Panc1 (cell line): ENCODE data around the gene WDFY1. TPM values are rescaled to one million over a fixed set of nuclear protein-coding genes. Genes with fewer than 3 reads are reported as not detected.

Source experiments
- ATAC-seq: fragments of 200-7000 bp; cut with Tn5 transposase; 2 replicates; pipeline ENCODE4 v1.9.1; 2020; ENCODE audit warnings: mild to moderate bottlenecking, moderate library complexity
- BruUV-seq: library from RNA; stranded (reverse); fragments of 400-500 nt; replicated peaks from 2 replicates; lab custom pipeline; 2021; lab: Mats Ljungman, UMichigan
- CTCF ChIA-PET: fragments of 300-600 bp; sonication (Branson Sonifier 250); formaldehyde crosslinking; loops from one replicate; lab custom pipeline; 2022; ENCODE audit warnings: antibody characterized with exemption; lab: Charles Lee
- POLR2A ChIA-PET: fragments of 300-600 bp; sonication (Branson Sonifier 250); formaldehyde crosslinking; loops from one replicate; lab custom pipeline; 2022; ENCODE audit warnings: antibody characterized with exemption; lab: Charles Lee
- DNase-seq: peaks from one replicate; pipeline ENCODE4 v3.0.0-alpha.2; 2010; ENCODE audit warnings: low read depth, low spot score
- H3K27ac ChIP-seq: 2 replicates; pipeline ENCODE4 v1.5.1; 2011; ENCODE audit warnings: mild to moderate bottlenecking, low read length, inconsistent platforms
- H3K27me3 ChIP-seq: fragments of 200-500 bp; sonication (Bioruptor generic); 2 replicates; pipeline ENCODE4 v1.6.0; 2014; ENCODE audit warnings: low read length, inconsistent platforms; ENCODE audit not compliant: control insufficient read depth, insufficient read depth
- H3K36me3 ChIP-seq: fragments of 200-500 bp; sonication (Bioruptor generic); 2 replicates; pipeline ENCODE4 v1.5.1; 2014; ENCODE audit warnings: inconsistent platforms, mild to moderate bottlenecking, low read length, moderate library complexity; ENCODE audit not compliant: control insufficient read depth, insufficient read depth
- H3K4me1 ChIP-seq: 2 replicates; pipeline ENCODE4 v1.5.1; 2011; ENCODE audit warnings: inconsistent platforms, mild to moderate bottlenecking, low read length, moderate library complexity; ENCODE audit not compliant: control insufficient read depth, insufficient read depth
- H3K4me3 ChIP-seq, 2 experiments: 2 replicates each; pipeline ENCODE4 v1.5.1; 2011 to 2012; ENCODE audit warnings: low read depth in 2 of 2, low read length in 2 of 2, mild to moderate bottlenecking in 2 of 2, inconsistent platforms in 1 of 2, moderate library complexity in 1 of 2
- H3K9me3 ChIP-seq: fragments of 200-500 bp; sonication (Bioruptor generic); 2 replicates; pipeline ENCODE4 v1.5.1; 2014; ENCODE audit warnings: low read depth, mild to moderate bottlenecking, inconsistent platforms, low read length, moderate library complexity; ENCODE audit not compliant: control insufficient read depth, insufficient read depth
- POLR2AphosphoS5 ChIP-seq: IDR thresholded peaks from 2 replicates; pipeline ENCODE4 v1.6.1; 2012; ENCODE audit warnings: mild to moderate bottlenecking, low read depth, low read length, moderate library complexity
- SIN3A ChIP-seq: IDR thresholded peaks from 2 replicates; pipeline ENCODE4 v1.6.1; 2012; ENCODE audit warnings: low read depth, mild to moderate bottlenecking, low read length, moderate library complexity, borderline replicate concordance; ENCODE audit not compliant: insufficient read depth
- TCF7L2 ChIP-seq: IDR thresholded peaks from 2 replicates; pipeline ENCODE4 v1.6.1; 2011; ENCODE audit warnings: mild to moderate bottlenecking, low read depth, low read length, inconsistent platforms
- in situ Hi-C: cut with HindIII; loops from 2 replicates; pipeline ENCODE4 v1.10.0; 2016; ENCODE audit warnings: low sequenced_read_pairs, low pct_unique_long_range_greater_than_20kb
- intact Hi-C: fragments of 100-400 bp; cut with micrococcal nuclease; formaldehyde crosslinking; loops from one replicate; pipeline ENCODE4 v1.10.0; 2022; ENCODE audit not compliant: unreplicated experiment
- total RNA-seq: library from RNA; stranded (reverse); gene quantifications from one replicate; pipeline ENCODE4 v1.2.1, GENCODE V29; 2021; ENCODE audit not compliant: unreplicated experiment
- TF ChIP-seq, protein P1 (sequence below): fragments of 450-650 bp; IDR thresholded peaks from 2 replicates; pipeline ENCODE4 v1.5.1; 2017; ENCODE audit warnings: mild to moderate bottlenecking
- TF ChIP-seq, protein P2 (sequence below), 2 experiments: IDR thresholded peaks; 2 replicates each; pipeline ENCODE4 v1.6.1; 2011 to 2012; ENCODE audit warnings: low read depth in 2 of 2, control low read depth in 1 of 2, low read length in 1 of 2, mild to moderate bottlenecking in 1 of 2, moderate library complexity in 1 of 2; ENCODE audit not compliant: insufficient read depth in 1 of 2

WDFY1 gene
- total RNA-seq, 1 experiment from 2014 or later = 48.5 TPM

DNA sequence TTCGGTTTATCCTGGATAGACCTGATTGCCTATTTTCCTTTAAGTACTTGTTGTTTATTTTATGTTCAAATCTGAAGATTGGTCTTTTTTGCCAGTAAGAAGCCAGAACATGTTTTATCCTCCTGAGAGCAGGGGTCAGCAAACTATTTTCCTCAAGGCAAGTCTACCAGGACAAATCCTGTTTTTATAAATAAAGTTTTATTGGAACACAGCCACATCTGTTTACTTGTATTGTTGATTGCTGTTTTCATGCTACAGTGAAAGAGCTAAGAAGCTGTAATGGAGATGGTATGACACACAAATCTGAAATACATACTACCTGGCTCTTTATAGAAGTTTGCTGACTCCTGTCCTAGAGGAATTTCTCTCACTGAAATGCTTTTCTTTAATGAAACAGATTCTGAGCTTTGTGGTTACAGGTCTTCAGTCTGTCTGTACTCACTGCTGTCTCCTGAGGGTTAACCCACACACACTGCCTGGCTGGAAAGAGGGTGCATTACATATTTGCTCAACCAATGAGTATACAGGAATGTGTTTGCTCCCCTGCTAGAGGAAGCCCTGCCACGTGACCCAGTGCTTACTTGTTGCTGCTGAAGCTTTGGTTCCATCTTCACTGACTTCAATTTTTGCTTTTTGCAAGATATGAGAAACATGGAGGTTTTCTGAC lies 34.7 kb upstream of the WDFY1 start:
- no peak overlapping the region for H3K4me3 ChIP-seq
- ChIA-PET POLR2A (interaction anchor here (0.6 kb wide), 1 partner anchor 310 kb away, joined by 3 read pairs; no protein-coding TSS in a partner anchor), CTCF (no interaction called here)
- no peak for TF ChIP-seq TCF7L2
- no peak for TF ChIP-seq POLR2AphosphoS5
- TF ChIP-seq, protein P1, sequence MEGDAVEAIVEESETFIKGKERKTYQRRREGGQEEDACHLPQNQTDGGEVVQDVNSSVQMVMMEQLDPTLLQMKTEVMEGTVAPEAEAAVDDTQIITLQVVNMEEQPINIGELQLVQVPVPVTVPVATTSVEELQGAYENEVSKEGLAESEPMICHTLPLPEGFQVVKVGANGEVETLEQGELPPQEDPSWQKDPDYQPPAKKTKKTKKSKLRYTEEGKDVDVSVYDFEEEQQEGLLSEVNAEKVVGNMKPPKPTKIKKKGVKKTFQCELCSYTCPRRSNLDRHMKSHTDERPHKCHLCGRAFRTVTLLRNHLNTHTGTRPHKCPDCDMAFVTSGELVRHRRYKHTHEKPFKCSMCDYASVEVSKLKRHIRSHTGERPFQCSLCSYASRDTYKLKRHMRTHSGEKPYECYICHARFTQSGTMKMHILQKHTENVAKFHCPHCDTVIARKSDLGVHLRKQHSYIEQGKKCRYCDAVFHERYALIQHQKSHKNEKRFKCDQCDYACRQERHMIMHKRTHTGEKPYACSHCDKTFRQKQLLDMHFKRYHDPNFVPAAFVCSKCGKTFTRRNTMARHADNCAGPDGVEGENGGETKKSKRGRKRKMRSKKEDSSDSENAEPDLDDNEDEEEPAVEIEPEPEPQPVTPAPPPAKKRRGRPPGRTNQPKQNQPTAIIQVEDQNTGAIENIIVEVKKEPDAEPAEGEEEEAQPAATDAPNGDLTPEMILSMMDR = no peak
- no peak for TF ChIP-seq SIN3A
- TF ChIP-seq, protein P2, sequence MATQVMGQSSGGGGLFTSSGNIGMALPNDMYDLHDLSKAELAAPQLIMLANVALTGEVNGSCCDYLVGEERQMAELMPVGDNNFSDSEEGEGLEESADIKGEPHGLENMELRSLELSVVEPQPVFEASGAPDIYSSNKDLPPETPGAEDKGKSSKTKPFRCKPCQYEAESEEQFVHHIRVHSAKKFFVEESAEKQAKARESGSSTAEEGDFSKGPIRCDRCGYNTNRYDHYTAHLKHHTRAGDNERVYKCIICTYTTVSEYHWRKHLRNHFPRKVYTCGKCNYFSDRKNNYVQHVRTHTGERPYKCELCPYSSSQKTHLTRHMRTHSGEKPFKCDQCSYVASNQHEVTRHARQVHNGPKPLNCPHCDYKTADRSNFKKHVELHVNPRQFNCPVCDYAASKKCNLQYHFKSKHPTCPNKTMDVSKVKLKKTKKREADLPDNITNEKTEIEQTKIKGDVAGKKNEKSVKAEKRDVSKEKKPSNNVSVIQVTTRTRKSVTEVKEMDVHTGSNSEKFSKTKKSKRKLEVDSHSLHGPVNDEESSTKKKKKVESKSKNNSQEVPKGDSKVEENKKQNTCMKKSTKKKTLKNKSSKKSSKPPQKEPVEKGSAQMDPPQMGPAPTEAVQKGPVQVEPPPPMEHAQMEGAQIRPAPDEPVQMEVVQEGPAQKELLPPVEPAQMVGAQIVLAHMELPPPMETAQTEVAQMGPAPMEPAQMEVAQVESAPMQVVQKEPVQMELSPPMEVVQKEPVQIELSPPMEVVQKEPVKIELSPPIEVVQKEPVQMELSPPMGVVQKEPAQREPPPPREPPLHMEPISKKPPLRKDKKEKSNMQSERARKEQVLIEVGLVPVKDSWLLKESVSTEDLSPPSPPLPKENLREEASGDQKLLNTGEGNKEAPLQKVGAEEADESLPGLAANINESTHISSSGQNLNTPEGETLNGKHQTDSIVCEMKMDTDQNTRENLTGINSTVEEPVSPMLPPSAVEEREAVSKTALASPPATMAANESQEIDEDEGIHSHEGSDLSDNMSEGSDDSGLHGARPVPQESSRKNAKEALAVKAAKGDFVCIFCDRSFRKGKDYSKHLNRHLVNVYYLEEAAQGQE (IDR thresholded peaks at IDR 0.05; ENCODE audit: insufficient read depth in 1 of 2, low read depth in 2 of 2, low read length in 1 of 2) = no peak
- intact Hi-C loops = loop anchor here (10.0 kb wide), 2 partner anchors 385 to 665 kb away; no protein-coding TSS in a partner anchor
- H3K4me1 ChIP-seq = no peaks in the 10 kb centered on the region
- DNase-seq (no peak), ATAC-seq (no peak)
- no peak overlapping the region for H3K27ac ChIP-seq
- in situ Hi-C loops = no loop called here
- no TSS peak for BruUV-seq
- no peaks in the 10 kb centered on the region for H3K9me3 ChIP-seq
- no peaks in the 10 kb centered on the region for H3K36me3 ChIP-seq
- H3K27me3 ChIP-seq = 0 out of 2 replicates have a peak, but pooled peaks cover 3% of the 10 kb centered on the region

DNA sequence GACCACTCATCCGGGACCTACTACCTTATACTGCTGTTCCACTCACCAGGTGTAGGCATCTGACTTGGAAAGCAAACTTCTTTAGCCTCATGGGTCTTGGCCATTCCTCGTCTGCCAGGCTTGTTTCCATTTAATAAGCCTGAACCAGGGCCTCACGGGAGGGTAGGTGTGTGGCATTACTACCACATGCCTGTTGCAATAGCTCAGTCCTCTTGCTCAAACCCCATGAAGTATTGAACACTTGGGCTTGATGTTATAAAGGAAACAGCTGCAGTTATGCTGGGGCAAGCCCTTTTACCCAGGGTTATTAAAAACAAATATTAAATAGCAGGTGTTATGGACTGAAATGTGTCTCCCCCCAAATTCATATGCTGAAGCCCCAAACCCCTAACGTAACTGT lies 33.3 kb upstream of the WDFY1 start:
- no TSS peak for BruUV-seq
- no peak for ATAC-seq
- in situ Hi-C loops = no loop called here
- no peaks in the 10 kb centered on the region for H3K36me3 ChIP-seq
- intact Hi-C loops = loop anchor here (10.0 kb wide), 2 partner anchors 386 to 666 kb away; no protein-coding TSS in a partner anchor
- ChIA-PET POLR2A (no interaction called here), CTCF (no interaction called here)
- no peak overlapping the region for H3K4me3 ChIP-seq
- H3K9me3 ChIP-seq = no peaks in the 10 kb centered on the region
- DNase-seq = no peak
- no peaks in the 10 kb centered on the region for H3K4me1 ChIP-seq
- H3K27ac ChIP-seq = no peak overlapping the region
- H3K27me3 ChIP-seq = no peaks in the 10 kb centered on the region
- TF ChIP-seq TCF7L2 = no peak
- TF ChIP-seq, protein P1 = no peak
- no peak for TF ChIP-seq POLR2AphosphoS5
- no peak for TF ChIP-seq SIN3A
- TF ChIP-seq, protein P2 (IDR thresholded peaks at IDR 0.05; ENCODE audit: insufficient read depth in 1 of 2, low read depth in 2 of 2, low read length in 1 of 2) = no peak
